Heart left ventricle (tissue), 16 donors: ENCODE data around the gene SLIT3. TPM values are rescaled to one million over a fixed set of nuclear protein-coding genes. Genes with fewer than 3 reads are reported as not detected.

Experiments used
- ATAC-seq, 4 donors: fragments of 200-7000 bp; cut with Tn5 transposase; one replicate each; pipeline ENCODE4 v1.9.1; 2020 to 2022; ENCODE audit warnings: moderate library complexity in 4 of 4, mild to moderate bottlenecking in 3 of 4, moderate number of reproducible peaks in 1 of 4
- DNase-seq, 5 donors: peaks; one replicate each; pipeline ENCODE4 v3.0.0-alpha.2; 2020
- H3K27ac ChIP-seq, 12 donors: fragments of 200-600 bp; sonication (generic) in 4 of 12; one replicate each; pipeline versions ENCODE4 v1.5.0 to v1.8.0; 2016 to 2022; ENCODE audit warnings: mild to moderate bottlenecking in 2 of 12
- H3K27me3 ChIP-seq, 9 donors: fragments of 200-600 bp; sonication (generic) in 2 of 9; one replicate each; pipeline versions ENCODE4 v1.5.1 to v1.8.0; 2016 to 2022; ENCODE audit warnings: mild to moderate bottlenecking in 3 of 9
- H3K36me3 ChIP-seq, 9 donors: fragments of 200-600 bp; sonication (generic) in 2 of 9; one replicate each; pipeline versions ENCODE4 v1.5.0 to v1.8.0; 2018 to 2022; ENCODE audit warnings: mild to moderate bottlenecking in 2 of 9
- H3K4me1 ChIP-seq, 12 donors: fragments of 200-600 bp; sonication (generic) in 4 of 12; one replicate each; pipeline versions ENCODE4 v1.5.0 to v1.8.0; 2016 to 2022; ENCODE audit warnings: mild to moderate bottlenecking in 3 of 12
- H3K4me3 ChIP-seq, 12 donors: fragments of 200-600 bp; sonication (generic) in 4 of 12; one replicate each; pipeline versions ENCODE4 v1.5.0 to v1.8.0; 2017 to 2022; ENCODE audit warnings: mild to moderate bottlenecking in 9 of 12, moderate library complexity in 4 of 12
- H3K9me3 ChIP-seq, 12 donors: fragments of 200-600 bp; sonication (generic) in 4 of 12; one replicate each; pipeline versions ENCODE4 v1.5.0 to v1.8.0; 2016 to 2022; ENCODE audit warnings: mild to moderate bottlenecking in 1 of 12
- POLR2A ChIP-seq, 2 donors: fragments of 450-650 bp; IDR thresholded peaks; one replicate each; pipeline ENCODE4 v1.6.1; 2017; ENCODE audit warnings: antibody characterized with exemption in 2 of 2, mild to moderate bottlenecking in 2 of 2, moderate library complexity in 2 of 2
- WGBS, 4 donors: extraction: QIAGEN DNeasy Blood & Tissue Kit in 2 of 4; methylation state at CpG; one replicate each; pipeline versions ENCODE4 v1.1.5 to v1.1.7; 2013 to 2018; 5-methylcytosine and 5-hydroxymethylcytosine counted together
- intact Hi-C, 10 donors: fragments of 100-400 bp; cut with DNase I; formaldehyde crosslinking; loops; one replicate each; pipeline versions ENCODE4 v1.11.1 to v1.14.2; 2022
- polyA plus RNA-seq, 2 donors: library from polyadenylated mRNA; stranded (reverse); fragments of 200-250 nt; gene quantifications; one replicate each; pipeline ENCODE4 v1.2.3, GENCODE V29; 2013
- total RNA-seq, 9 donors: library from RNA; depleted of rRNA in 2 of 9; stranded (reverse); fragments of >200 nt in 2 of 9; fragmentation: NEBNext Ultra II Directional in 3 of 9; extraction: Animal tissue kit (Norgen Biotek cat#: 25700) in 3 of 9; gene quantifications; one replicate each; pipeline versions ENCODE4 v1.1.0 to v1.2.4, GENCODE V29; 2016 to 2023
- TF ChIP-seq, protein P1 (sequence below), 12 donors: fragments of 200-600 bp; sonication (generic) in 4 of 12; IDR thresholded peaks; one replicate each; pipeline versions ENCODE4 v1.5.0 to v1.8.0; 2018 to 2022; ENCODE audit warnings: antibody characterized with exemption in 12 of 12, mild to moderate bottlenecking in 5 of 12
- donor health status: ischemic (EF 13 %, LVEDD 7.1; RV severe dilation, severe dysfunction).
- donor health status: healthy with polysubstance abuse.
- donor health status: DM: no; HTN: yes; CAD: no.
- donor health status: DM: no; HTN: no; CAD: no.
- donor health status: ischemic (EF 25% LVEDD 6.9; RV normal size, moderate dysfunction).
- donor health status: ischemic (EF 25% LVEDD 5.7; RV mildly dilated, moderate dysfunction).
- donor health status: healthy.
- donor health status: DM: yes; HTN: yes; CAD: no.
- donor health status: ischemic (EF 35%, LVEDD 5.7; RV mildly dilated, moderate dysfunction).
- donor health status: nonischemic (EF 11% LVEDD 7.7; RV severe dilation, severe dysfunction).
- donor health status: DM: yes; HTN: yes; CAD: no.
- donor health status: PGD.
- donor health status: ischemic (EF 29% LVEDD 5.4; RV normal size, mild dysfunction).
- donor health status: nonischemic (EF 23%, LVEDD 6.1; RV moderate dilation, normal function).

The SLIT3 gene
- total and polyA plus RNA-seq, 11 donors, result 2.3 to 40.3 (median 14.4) TPM

DNA sequence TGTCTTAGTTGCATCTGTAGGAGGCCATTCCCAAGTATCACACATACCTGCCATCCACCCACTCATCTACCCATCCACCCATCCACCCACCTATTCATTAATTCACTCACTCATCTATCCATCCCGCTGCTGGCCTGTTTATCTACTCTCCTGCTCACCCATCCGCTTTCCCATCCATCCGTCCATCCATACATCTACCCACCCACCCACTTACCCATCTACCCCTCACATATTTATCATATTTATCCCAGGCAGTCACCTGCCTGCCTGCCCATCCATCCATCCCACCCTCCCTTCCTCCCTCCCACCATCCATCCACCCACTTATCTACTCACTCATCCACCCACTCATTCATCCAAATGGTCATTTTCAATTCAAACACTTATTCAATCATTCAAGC, 577.9 kb downstream of the SLIT3 start:
- Histone ChIP-seq H3K4me3 (no peak overlapping the region), H3K4me1 (no peaks in the 10 kb centered on the region), H3K27ac (no peak overlapping the region), H3K27me3 (no peaks in the 10 kb centered on the region), H3K9me3 (peaks cover 0 to 7% (median 0%) of the 10 kb centered on the region in 12 donors), H3K36me3 (peaks cover 0 to 8% (median 0%) of the 10 kb centered on the region in 9 donors)
- DNase-seq (no peak), ATAC-seq (no peak)
- intact Hi-C loops, result no loop called here
- no peak for TF ChIP-seq POLR2A (IDR thresholded peaks at IDR 0.05)
- TF ChIP-seq, protein P1, sequence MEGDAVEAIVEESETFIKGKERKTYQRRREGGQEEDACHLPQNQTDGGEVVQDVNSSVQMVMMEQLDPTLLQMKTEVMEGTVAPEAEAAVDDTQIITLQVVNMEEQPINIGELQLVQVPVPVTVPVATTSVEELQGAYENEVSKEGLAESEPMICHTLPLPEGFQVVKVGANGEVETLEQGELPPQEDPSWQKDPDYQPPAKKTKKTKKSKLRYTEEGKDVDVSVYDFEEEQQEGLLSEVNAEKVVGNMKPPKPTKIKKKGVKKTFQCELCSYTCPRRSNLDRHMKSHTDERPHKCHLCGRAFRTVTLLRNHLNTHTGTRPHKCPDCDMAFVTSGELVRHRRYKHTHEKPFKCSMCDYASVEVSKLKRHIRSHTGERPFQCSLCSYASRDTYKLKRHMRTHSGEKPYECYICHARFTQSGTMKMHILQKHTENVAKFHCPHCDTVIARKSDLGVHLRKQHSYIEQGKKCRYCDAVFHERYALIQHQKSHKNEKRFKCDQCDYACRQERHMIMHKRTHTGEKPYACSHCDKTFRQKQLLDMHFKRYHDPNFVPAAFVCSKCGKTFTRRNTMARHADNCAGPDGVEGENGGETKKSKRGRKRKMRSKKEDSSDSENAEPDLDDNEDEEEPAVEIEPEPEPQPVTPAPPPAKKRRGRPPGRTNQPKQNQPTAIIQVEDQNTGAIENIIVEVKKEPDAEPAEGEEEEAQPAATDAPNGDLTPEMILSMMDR (IDR thresholded peaks at IDR 0.05), result no peak
- 90 to 94% (median 92%) methylated on average over 3 of the region's 3 CpGs for WGBS, 4 donors

DNA sequence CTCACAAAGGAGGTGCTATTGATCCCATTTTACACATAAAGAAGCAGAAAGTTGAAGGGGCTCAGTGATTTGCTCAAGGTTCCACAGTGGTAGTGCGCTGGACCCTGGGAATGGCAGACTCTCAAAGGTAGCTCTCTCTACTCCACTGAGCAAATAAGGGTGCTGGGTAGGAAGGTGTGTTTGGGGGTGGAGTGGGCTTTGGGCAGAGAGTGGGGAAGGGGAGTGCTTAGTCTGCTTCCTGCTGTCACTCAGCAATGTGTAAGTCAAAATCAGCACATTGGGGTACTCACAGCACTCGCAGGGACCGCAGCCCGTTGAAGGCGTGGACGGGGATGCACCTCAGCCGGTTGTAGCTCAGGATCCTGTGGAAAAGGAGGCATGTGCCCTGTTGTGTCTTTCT, 579.0 kb downstream of the SLIT3 start:
- DNase-seq (peak in 1 of 5 donors; percentile 6), ATAC-seq (peak in 1 of 4 donors; percentile 19)
- TF ChIP-seq, protein P1 (IDR thresholded peaks at IDR 0.05), result no peak
- TF ChIP-seq POLR2A (IDR thresholded peaks at IDR 0.05), result no peak
- Histone ChIP-seq H3K36me3 (peaks cover 0 to 8% (median 0%) of the 10 kb centered on the region in 9 donors), H3K4me3 (no peak overlapping the region), H3K9me3 (no peaks in the 10 kb centered on the region), H3K27me3 (no peaks in the 10 kb centered on the region), H3K27ac (no peak overlapping the region), H3K4me1 (no peaks in the 10 kb centered on the region)
- WGBS, 4 donors, result 87 to 98% (median 95%) methylated on average over 7 of the region's 7 CpGs
- intact Hi-C loops, result no loop called here

DNA sequence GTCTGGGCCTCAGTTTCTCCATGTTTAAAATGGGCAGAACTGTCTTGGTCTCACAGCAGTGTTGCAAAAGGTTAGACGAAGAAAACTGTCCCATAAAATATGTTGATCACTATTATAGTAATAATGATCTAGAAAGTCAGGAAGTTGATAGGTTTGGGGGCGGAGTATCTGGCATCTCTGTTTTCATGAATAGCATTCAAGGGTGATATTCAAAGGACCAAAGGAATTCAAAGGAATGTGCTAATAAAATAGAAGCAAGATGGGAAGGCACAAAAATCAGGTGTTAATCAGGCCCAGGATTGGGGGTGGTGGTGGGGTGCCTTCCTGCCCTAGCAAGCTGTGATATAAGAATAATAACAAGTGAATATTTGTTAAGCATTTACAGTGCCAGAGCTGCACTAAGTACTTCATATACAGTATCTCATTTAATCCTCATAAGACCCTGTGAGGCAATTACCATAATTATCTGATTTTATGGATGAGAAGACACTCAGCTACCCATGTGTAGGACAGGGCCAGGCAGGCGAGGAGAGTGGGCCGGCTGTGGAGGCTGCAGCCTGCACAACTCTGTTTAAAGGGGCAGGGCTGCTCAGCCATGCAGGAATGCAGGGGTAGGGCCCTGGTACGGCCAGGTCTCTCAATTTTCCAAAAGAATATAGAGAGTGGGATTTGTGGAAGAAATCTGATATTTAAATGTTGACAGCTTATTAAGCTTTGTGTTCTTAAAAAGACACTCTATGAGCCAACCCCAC, 579.8 kb downstream of the SLIT3 start:
- TF ChIP-seq POLR2A (IDR thresholded peaks at IDR 0.05), result no peak
- TF ChIP-seq, protein P1 (IDR thresholded peaks at IDR 0.05), result no peak
- DNase-seq, result no peak
- Histone ChIP-seq H3K9me3 (no peaks in the 10 kb centered on the region), H3K27ac (no peak overlapping the region), H3K4me3 (no peak overlapping the region), H3K27me3 (no peaks in the 10 kb centered on the region), H3K4me1 (no peaks in the 10 kb centered on the region), H3K36me3 (peaks cover 0 to 8% (median 0%) of the 10 kb centered on the region in 9 donors)
- no peak for ATAC-seq
- WGBS, 4 donors, result 85 to 89% (median 87%) methylated on average over 5 of the region's 5 CpGs
- intact Hi-C loops, result no loop called here

DNA sequence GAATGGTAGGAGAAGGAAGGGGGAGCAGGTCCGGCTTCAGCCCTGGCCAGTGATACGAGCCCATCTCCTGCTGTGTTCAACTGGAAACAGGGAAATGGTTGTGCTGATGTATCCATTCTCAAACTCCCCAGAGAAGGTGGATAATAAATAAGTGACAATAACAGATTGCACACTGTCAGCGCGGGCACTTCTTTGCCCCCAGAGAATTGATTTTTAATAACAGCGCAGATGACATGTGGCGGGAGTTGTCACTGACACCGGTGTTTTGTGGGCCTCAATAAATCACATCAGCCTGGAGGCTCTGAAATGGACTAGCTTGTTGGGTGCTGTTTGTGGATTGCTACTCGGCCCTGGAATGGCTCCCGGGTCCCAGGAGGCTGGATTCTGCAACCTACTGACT, 580.4 kb downstream of the SLIT3 start:
- ATAC-seq, result no peak
- Histone ChIP-seq H3K9me3 (no peaks in the 10 kb centered on the region), H3K27me3 (no peaks in the 10 kb centered on the region), H3K36me3 (peaks cover 0 to 8% (median 0%) of the 10 kb centered on the region in 9 donors), H3K4me1 (no peaks in the 10 kb centered on the region), H3K4me3 (no peak overlapping the region), H3K27ac (no peak overlapping the region)
- DNase-seq, result peak in 1 of 5 donors; percentile 2
- TF ChIP-seq, protein P1 (IDR thresholded peaks at IDR 0.05), result no peak
- no peak for TF ChIP-seq POLR2A (IDR thresholded peaks at IDR 0.05)
- intact Hi-C loops, result no loop called here
- 88 to 95% (median 93%) methylated on average over 9 of the region's 9 CpGs for WGBS, 4 donors
